ENCODE data around the gene SYNE1.

Gene SYNE1

GRCh38 chr6:152094992-152095592, 542.1 kb downstream of the SYNE1 start:
- no peak overlapping the region for H3K4me3 ChIP-seq (ENCODE audit: low read depth in 1 of 2, low read length in 1 of 2)
- no peaks in the 10 kb centered on the region for H3K4me1 ChIP-seq (ENCODE audit: control insufficient read depth in 1 of 2, insufficient read depth in 1 of 2, low read depth in 1 of 2, low read length in 1 of 2)
- H3K36me3 ChIP-seq: no peaks in the 10 kb centered on the region
- H3K9me3 ChIP-seq: no peaks in the 10 kb centered on the region
- no peak for TF ChIP-seq CTCF (IDR thresholded peaks at IDR 0.05)
- no peaks in the 10 kb centered on the region for H3K27me3 ChIP-seq
- H3K27ac ChIP-seq: no peak overlapping the region

GRCh38 chr6:152094276-152094675, 542.9 kb downstream of the SYNE1 start:
- Histone ChIP-seq H3K27ac (no peak overlapping the region), H3K27me3 (no peaks in the 10 kb centered on the region), H3K4me3 (ENCODE audit: low read depth in 1 of 2, low read length in 1 of 2) (no peak overlapping the region), H3K4me1 (ENCODE audit: control insufficient read depth in 1 of 2, insufficient read depth in 1 of 2, low read depth in 1 of 2, low read length in 1 of 2) (no peaks in the 10 kb centered on the region), H3K9me3 (no peaks in the 10 kb centered on the region), H3K36me3 (no peaks in the 10 kb centered on the region)
- TF ChIP-seq CTCF (IDR thresholded peaks at IDR 0.05): no peak

GRCh38 chr6:152093711-152094110, 543.5 kb downstream of the SYNE1 start:
- Histone ChIP-seq H3K27ac (no peak overlapping the region), H3K4me3 (ENCODE audit: low read depth in 1 of 2, low read length in 1 of 2) (no peak overlapping the region), H3K9me3 (no peaks in the 10 kb centered on the region), H3K27me3 (no peaks in the 10 kb centered on the region), H3K36me3 (no peaks in the 10 kb centered on the region), H3K4me1 (ENCODE audit: control insufficient read depth in 1 of 2, insufficient read depth in 1 of 2, low read depth in 1 of 2, low read length in 1 of 2) (no peaks in the 10 kb centered on the region)
- TF ChIP-seq CTCF (IDR thresholded peaks at IDR 0.05): no peak

- Histone ChIP-seq H3K9me3 (no peaks in the 10 kb centered on the region), H3K27me3 (no peaks in the 10 kb centered on the region), H3K27ac (no peak overlapping the region), H3K36me3 (no peaks in the 10 kb centered on the region), H3K4me1 (ENCODE audit: control insufficient read depth in 1 of 2, insufficient read depth in 1 of 2, low read depth in 1 of 2, low read length in 1 of 2) (no peaks in the 10 kb centered on the region), H3K4me3 (ENCODE audit: low read depth in 1 of 2, low read length in 1 of 2) (no peak overlapping the region)
- no peak for TF ChIP-seq CTCF (IDR thresholded peaks at IDR 0.05)
Observed at GRCh38 chr6:152091851-152092341, 545.3 kb downstream of the SYNE1 start.

- H3K27ac ChIP-seq: no peak overlapping the region
- no peaks in the 10 kb centered on the region for H3K27me3 ChIP-seq
- no peak for TF ChIP-seq CTCF (IDR thresholded peaks at IDR 0.05)
- H3K9me3 ChIP-seq: no peaks in the 10 kb centered on the region
- H3K4me3 ChIP-seq (ENCODE audit: low read depth in 1 of 2, low read length in 1 of 2): no peak overlapping the region
- no peaks in the 10 kb centered on the region for H3K36me3 ChIP-seq
- no peaks in the 10 kb centered on the region for H3K4me1 ChIP-seq (ENCODE audit: control insufficient read depth in 1 of 2, insufficient read depth in 1 of 2, low read depth in 1 of 2, low read length in 1 of 2)
Observed at GRCh38 chr6:152091201-152091600, 546.0 kb downstream of the SYNE1 start.

All from neutrophil (primary cell).